Lung (tissue), 12 donors: Measurements from ENCODE around the gene NFIB. TPM values are rescaled to one million over a fixed set of nuclear protein-coding genes. Genes with fewer than 3 reads are reported as not detected.
A peak's percentile ranks its signal among the peaks of the same experiment; 100 is the strongest.

ENCODE experiments used
- ATAC-seq: fragments of 200-7000 bp; cut with Tn5 transposase; one replicate; pipeline ENCODE4 v1.9.1; 2020; ENCODE audit warnings: moderate number of reproducible peaks; ENCODE audit not compliant: insufficient read depth, low FRiP score
- DNase-seq, 3 donors: peaks; one replicate each; pipeline ENCODE4 v3.0.0-alpha.2; 2013 to 2017
- H3K27ac ChIP-seq, 2 donors: one replicate each; pipeline ENCODE4 v1.5.1; 2013; ENCODE audit warnings: mild to moderate bottlenecking in 2 of 2, moderate library complexity in 2 of 2, control low read depth in 1 of 2, inconsistent platforms in 1 of 2, low read depth in 1 of 2, low read length in 1 of 2
- H3K27me3 ChIP-seq, 3 donors: one replicate each; pipeline ENCODE4 v1.5.1; 2013; ENCODE audit warnings: low read length in 2 of 3; ENCODE audit not compliant: control insufficient read depth in 3 of 3, insufficient read depth in 3 of 3
- H3K36me3 ChIP-seq, 4 donors: one replicate each; pipeline ENCODE4 v1.5.1; 2013; ENCODE audit warnings: low read length in 4 of 4, mild to moderate bottlenecking in 1 of 4, moderate library complexity in 1 of 4; ENCODE audit not compliant: control insufficient read depth in 4 of 4, insufficient read depth in 4 of 4
- H3K4me1 ChIP-seq, 5 donors: one replicate each; pipeline ENCODE4 v1.5.1; 2013; ENCODE audit warnings: low read length in 5 of 5, mild to moderate bottlenecking in 2 of 5, moderate library complexity in 1 of 5; ENCODE audit not compliant: control insufficient read depth in 5 of 5, insufficient read depth in 5 of 5
- H3K4me3 ChIP-seq: one replicate; pipeline ENCODE4 v1.5.1; 2013; ENCODE audit warnings: mild to moderate bottlenecking, control low read depth, moderate library complexity
- H3K9ac ChIP-seq, 2 donors: one replicate each; pipeline ENCODE4 v1.5.1; 2013; ENCODE audit warnings: low read length in 2 of 2, control low read depth in 1 of 2; ENCODE audit not compliant: insufficient read depth in 1 of 2
- H3K9me3 ChIP-seq, 4 donors: one replicate each; pipeline ENCODE4 v1.5.1; 2013; ENCODE audit warnings: low read length in 3 of 4, mild to moderate bottlenecking in 1 of 4, moderate library complexity in 1 of 4; ENCODE audit not compliant: control insufficient read depth in 4 of 4, insufficient read depth in 3 of 4
- whole genome bisulfite sequencing, 2 donors: extraction: QIAGEN DNeasy Blood & Tissue Kit; methylation state at CpG; one replicate each; pipeline ENCODE4 v1.1.7; 2013; 5-methylcytosine and 5-hydroxymethylcytosine counted together
- polyA plus RNA-seq, 2 donors: library from polyadenylated mRNA; stranded (reverse); fragments of 200-250 nt; gene quantifications; one replicate each; pipeline ENCODE4 v1.2.1, GENCODE V29; 2013
- total RNA-seq, 2 donors: library from RNA; depleted of rRNA in 1 of 2; stranded (reverse); fragments of >200 nt in 1 of 2; gene quantifications; one replicate each; pipeline ENCODE4 v1.2.1, GENCODE V29; 2014 to 2021
- TF ChIP-seq, protein P1 (sequence below): IDR thresholded peaks from 2 replicates; pipeline ENCODE4 v1.5.1; 2012; ENCODE audit warnings: mild to moderate bottlenecking; ENCODE audit errors: control extremely low read depth, extremely low read depth
- donor health status: control.
- donor health status: control.
- donor health status: Bipolar disorder and iron deficiency.
- donor health status: healthy.
- donor health status: DM: yes; HTN: yes; CAD: no.

The NFIB gene
- total and polyA plus RNA-seq, 4 donors, result 7.3 to 189 (median 51.0) TPM

DNA sequence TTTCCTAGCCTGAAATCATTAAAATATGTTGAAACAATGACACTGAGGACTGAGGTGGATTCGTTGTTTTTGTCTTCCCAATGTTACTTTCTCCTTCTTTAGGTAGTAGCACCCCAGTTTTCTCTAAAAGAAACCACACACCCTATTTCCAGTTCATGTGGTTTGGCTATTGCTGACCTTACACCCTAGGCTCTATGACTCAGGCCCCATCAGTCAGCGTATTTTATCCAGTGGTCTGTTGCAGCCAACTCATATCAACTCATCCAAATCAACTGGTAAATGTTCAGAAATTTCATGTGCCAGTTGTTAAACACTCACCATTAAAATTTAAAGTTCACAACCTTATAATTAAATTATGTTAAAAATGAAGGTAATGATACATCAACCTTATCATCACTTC lies 44.6 kb upstream of the NFIB start:
- no peak overlapping the region for H3K4me3 ChIP-seq
- peaks cover 0 to 31% (median 14%) of the 10 kb centered on the region in 5 donors for H3K4me1 ChIP-seq
- H3K9me3 ChIP-seq, result no peaks in the 10 kb centered on the region
- 77 to 79% methylated on average over 2 of the region's 2 CpGs for WGBS, 2 donors
- TF ChIP-seq, protein P1, sequence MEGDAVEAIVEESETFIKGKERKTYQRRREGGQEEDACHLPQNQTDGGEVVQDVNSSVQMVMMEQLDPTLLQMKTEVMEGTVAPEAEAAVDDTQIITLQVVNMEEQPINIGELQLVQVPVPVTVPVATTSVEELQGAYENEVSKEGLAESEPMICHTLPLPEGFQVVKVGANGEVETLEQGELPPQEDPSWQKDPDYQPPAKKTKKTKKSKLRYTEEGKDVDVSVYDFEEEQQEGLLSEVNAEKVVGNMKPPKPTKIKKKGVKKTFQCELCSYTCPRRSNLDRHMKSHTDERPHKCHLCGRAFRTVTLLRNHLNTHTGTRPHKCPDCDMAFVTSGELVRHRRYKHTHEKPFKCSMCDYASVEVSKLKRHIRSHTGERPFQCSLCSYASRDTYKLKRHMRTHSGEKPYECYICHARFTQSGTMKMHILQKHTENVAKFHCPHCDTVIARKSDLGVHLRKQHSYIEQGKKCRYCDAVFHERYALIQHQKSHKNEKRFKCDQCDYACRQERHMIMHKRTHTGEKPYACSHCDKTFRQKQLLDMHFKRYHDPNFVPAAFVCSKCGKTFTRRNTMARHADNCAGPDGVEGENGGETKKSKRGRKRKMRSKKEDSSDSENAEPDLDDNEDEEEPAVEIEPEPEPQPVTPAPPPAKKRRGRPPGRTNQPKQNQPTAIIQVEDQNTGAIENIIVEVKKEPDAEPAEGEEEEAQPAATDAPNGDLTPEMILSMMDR, result no peak
- no peak for ATAC-seq
- no peak overlapping the region for H3K27ac ChIP-seq
- no peak overlapping the region for H3K9ac ChIP-seq
- no peak for DNase-seq
- no peaks in the 10 kb centered on the region for H3K27me3 ChIP-seq
- peaks cover 0 to 4% (median 1%) of the 10 kb centered on the region in 4 donors for H3K36me3 ChIP-seq

DNA sequence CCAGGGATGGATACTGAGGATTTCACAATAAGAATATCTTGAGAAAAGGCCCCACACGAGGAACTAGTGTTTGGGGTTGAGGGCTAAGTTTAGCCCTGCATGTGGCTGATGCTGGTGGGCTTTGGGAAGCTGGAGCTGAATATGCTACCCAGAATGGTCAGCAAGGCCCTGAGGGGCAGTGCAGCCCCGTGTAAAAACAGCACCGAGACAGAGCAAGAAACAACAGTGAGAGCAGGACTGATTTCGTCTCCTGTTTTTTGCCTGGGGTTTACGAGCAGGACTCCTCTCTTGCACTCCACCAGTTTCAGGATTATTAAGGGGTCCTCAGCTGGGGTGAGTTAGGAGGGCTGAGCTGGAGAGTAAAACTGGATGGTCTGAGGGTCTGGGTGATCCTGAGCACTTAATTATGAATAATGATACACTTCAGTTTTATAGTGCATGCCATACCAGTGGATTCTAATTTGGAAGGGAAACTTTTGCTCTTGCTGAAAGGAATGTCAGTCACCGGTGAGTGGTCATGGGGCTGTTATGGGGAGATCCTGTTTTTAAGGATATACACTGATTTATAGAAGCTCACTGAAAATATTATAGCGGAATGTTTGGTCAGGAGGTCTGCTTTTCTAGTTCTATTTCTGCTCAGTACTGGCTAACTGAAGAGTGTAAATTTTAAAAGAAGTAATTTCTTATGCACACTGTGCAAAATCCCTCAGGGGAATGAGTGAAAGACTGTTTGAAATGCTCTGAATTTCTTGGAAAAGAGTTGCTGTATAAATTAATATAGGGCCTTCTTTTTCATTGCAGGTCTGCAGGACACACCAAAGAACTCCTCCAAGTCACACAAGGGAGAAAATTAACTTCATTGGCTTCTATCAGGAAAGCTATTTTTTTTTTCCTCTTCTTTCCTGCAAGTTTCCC lies 42.7 kb upstream of the NFIB start:
- 75 to 80% methylated on average over 7 of the region's 7 CpGs for WGBS, 2 donors
- H3K4me1 ChIP-seq, result peaks cover 0 to 42% (median 11%) of the 10 kb centered on the region in 5 donors
- no peaks in the 10 kb centered on the region for H3K9me3 ChIP-seq
- peaks cover 0 to 2% (median 0%) of the 10 kb centered on the region in 3 donors for H3K27me3 ChIP-seq
- H3K36me3 ChIP-seq, result peaks cover 0 to 4% (median 1%) of the 10 kb centered on the region in 4 donors
- ATAC-seq (no peak), DNase-seq (peak in 1 of 3 donors; percentile 40)
- H3K4me3 ChIP-seq, result no peak overlapping the region
- H3K9ac ChIP-seq, result no peak overlapping the region
- TF ChIP-seq, protein P1, result no peak
- peak overlapping the region in 1 of 2 donors; percentile 59 for H3K27ac ChIP-seq

DNA sequence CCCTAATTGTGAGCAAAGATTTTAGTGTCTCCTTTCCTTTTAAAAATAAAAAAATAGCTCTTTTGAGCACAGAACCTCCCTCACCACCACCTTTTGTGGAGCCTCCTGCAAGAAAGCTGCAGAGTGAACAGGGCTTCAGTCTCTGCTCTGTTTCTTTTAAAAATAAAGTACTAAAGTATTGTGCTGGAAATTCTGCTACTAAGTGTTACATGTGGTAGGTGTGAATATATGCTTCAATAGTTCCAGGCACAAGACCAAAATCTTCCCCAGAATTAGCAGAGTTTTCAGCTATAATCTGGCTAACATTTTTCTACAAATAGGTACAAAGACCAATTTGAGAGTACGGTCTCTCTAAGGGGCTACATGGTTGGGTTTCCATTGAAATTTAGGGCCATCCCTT lies 40.3 kb upstream of the NFIB start:
- TF ChIP-seq, protein P1, result no peak

More for the DNA sequence above, 40.3 kb upstream of the NFIB start:
- Histone ChIP-seq H3K27ac (no peak overlapping the region), H3K4me1 (peaks cover 6 to 59% (median 12%) of the 10 kb centered on the region in 5 donors), H3K4me3 (no peak overlapping the region), H3K27me3 (peaks cover 0 to 18% (median 2%) of the 10 kb centered on the region in 3 donors), H3K9me3 (no peaks in the 10 kb centered on the region), H3K9ac (no peak overlapping the region), H3K36me3 (peaks cover 0 to 4% (median 1%) of the 10 kb centered on the region in 4 donors)
- WGBS, 2 donors, result 93 to 95% methylated on average over 1 of the region's 1 CpG
- ATAC-seq (no peak), DNase-seq (no peak)
